GM12878 (cell line): ENCODE results near the gene CELA3B. TPM values are rescaled to one million over a fixed set of nuclear protein-coding genes. Genes with fewer than 3 reads are reported as not detected.

Experiments
- ATAC-seq: fragments of 200-7000 bp; cut with Tn5 transposase; 3 replicates; pipeline ENCODE4 v1.9.1; 2020; ENCODE audit warnings: mild to moderate bottlenecking, moderate library complexity
- BruUV-seq: library from RNA; stranded (reverse); fragments of 400-500 nt; replicated peaks from 2 replicates; lab custom pipeline; 2021; lab: Mats Ljungman, UMichigan
- CTCF ChIA-PET: fragments of 300-600 bp; sonication (Branson Sonifier 250); formaldehyde crosslinking; extraction: SDS; loops from one replicate; lab custom pipeline; 2021; ENCODE audit warnings: inconsistent platforms; lab: Yijun Ruan, JAX
- POLR2A ChIA-PET: fragments of 350-600 bp; formaldehyde crosslinking; extraction: SDS; loops from one replicate; lab custom pipeline; 2021; ENCODE audit warnings: inconsistent platforms; lab: Charles Lee
- RAD21 ChIA-PET: fragments of 300-600 bp; sonication (Branson Sonifier 250); formaldehyde crosslinking; loops from one replicate; lab custom pipeline; 2023; ENCODE audit warnings: antibody characterized with exemption; ENCODE audit not compliant: unreplicated experiment; lab: Charles Lee
- SMC1A ChIA-PET: fragments of 300-600 bp; sonication (Branson Sonifier 250); formaldehyde crosslinking; loops from one replicate; lab custom pipeline; 2023; ENCODE audit not compliant: unreplicated experiment, uncharacterized antibody; lab: Charles Lee
- DNase-seq: peaks from one replicate; pipeline ENCODE4 v3.0.0-alpha.2; 2011; ENCODE audit warnings: low read depth, low spot score
- FAIRE-seq: peaks from 3 replicates; lab custom pipeline; 2011; peaks lifted over from hg19 to GRCh38; lab: Jason Lieb, UNC
- H2AFZ ChIP-seq: 2 replicates; pipeline ENCODE4 v1.6.0; 2011; ENCODE audit warnings: low read depth, low read length, control low read depth; ENCODE audit not compliant: control insufficient read depth
- H3K27ac ChIP-seq: 2 replicates; pipeline ENCODE4 v1.5.1; 2011; ENCODE audit warnings: control low read depth; ENCODE audit not compliant: control insufficient read depth, insufficient read depth
- H3K27me3 ChIP-seq, 2 experiments: replicated peaks in 1 of 2; 2 replicates each; pipeline versions ENCODE4 v1.6.0 to v1.6.1; 2011; ENCODE audit warnings: low read length in 1 of 2; ENCODE audit not compliant: control insufficient read depth in 2 of 2, insufficient read depth in 2 of 2
- H3K36me3 ChIP-seq, 2 experiments: 2 replicates each; pipeline ENCODE4 v1.5.1; 2011; ENCODE audit warnings: low read length in 1 of 2; ENCODE audit not compliant: control insufficient read depth in 2 of 2, insufficient read depth in 2 of 2
- H3K4me1 ChIP-seq: 2 replicates; pipeline ENCODE4 v1.6.1; 2011; ENCODE audit warnings: mild to moderate bottlenecking, low read length, moderate library complexity, mixed read lengths; ENCODE audit not compliant: control insufficient read depth, insufficient read depth
- H3K4me2 ChIP-seq: 2 replicates; pipeline ENCODE4 v1.6.0; 2011; ENCODE audit warnings: control low read depth; ENCODE audit not compliant: control insufficient read depth, insufficient read depth
- H3K4me3 ChIP-seq: fragments of 200-600 bp; sonication (generic); 2 replicates; pipeline ENCODE4 v1.5.1; 2016
- H3K79me2 ChIP-seq: 2 replicates; pipeline ENCODE4 v1.6.0; 2011; ENCODE audit warnings: low read length; ENCODE audit not compliant: control insufficient read depth, insufficient read depth
- H3K9ac ChIP-seq: 2 replicates; pipeline ENCODE4 v1.8.0; 2011; ENCODE audit warnings: low read length, control low read depth, mixed read lengths; ENCODE audit not compliant: control insufficient read depth, insufficient read depth
- H3K9me3 ChIP-seq: replicated peaks from 3 replicates; pipeline ENCODE4 v1.5.1; 2011; ENCODE audit warnings: mild to moderate bottlenecking, low read length; ENCODE audit not compliant: control insufficient read depth, insufficient read depth
- H4K20me1 ChIP-seq: 2 replicates; pipeline ENCODE4 v1.6.0; 2011; ENCODE audit not compliant: control insufficient read depth, insufficient read depth
- BCL3 ChIP-seq: IDR thresholded peaks from 2 replicates; pipeline ENCODE4 v1.6.1; 2011; ENCODE audit warnings: borderline replicate concordance, low read depth, mild to moderate bottlenecking, moderate library complexity, low read length; ENCODE audit not compliant: insufficient read depth, poor library complexity, severe bottlenecking
- CEBPZ ChIP-seq: fragments of 150-350 bp; IDR thresholded peaks from 2 replicates; pipeline ENCODE4 v1.6.1; 2016; ENCODE audit warnings: low read depth, low read length
- CHD1 ChIP-seq: IDR thresholded peaks from 2 replicates; pipeline ENCODE4 v1.6.1; 2012; ENCODE audit warnings: low read depth, low read length, improper control_type of control experiment
- FOXM1 ChIP-seq: IDR thresholded peaks from 2 replicates; pipeline ENCODE4 v1.6.1; 2012; ENCODE audit warnings: low read depth, mild to moderate bottlenecking, inconsistent platforms, low read length, moderate library complexity
- MAX ChIP-seq: IDR thresholded peaks from 2 replicates; pipeline ENCODE4 v1.6.1; 2012; ENCODE audit warnings: low read depth, low read length, improper control_type of control experiment
- NKRF ChIP-seq: fragments of 450-650 bp; conservative IDR thresholded peaks from 2 replicates; pipeline ENCODE4 v1.6.1; 2017; ENCODE audit warnings: mild to moderate bottlenecking, moderate library complexity
- NR2C2 ChIP-seq: IDR thresholded peaks from 2 replicates; pipeline ENCODE4 v1.6.1; 2011; ENCODE audit warnings: borderline replicate concordance, low read depth; ENCODE audit not compliant: control insufficient read depth, insufficient read length
- PKNOX1 ChIP-seq: fragments of 450-650 bp; IDR thresholded peaks from 2 replicates; pipeline ENCODE4 v1.6.1; 2016; ENCODE audit warnings: mild to moderate bottlenecking
- SIN3A ChIP-seq: IDR thresholded peaks from 2 replicates; pipeline ENCODE4 v1.6.1; 2012; ENCODE audit warnings: low read depth, low read length, improper control_type of control experiment
- WGBS: methylation state at CpG from one replicate; pipeline ENCODE4 v1.1.6; 2016; ENCODE audit warnings: low lambda C conversion rate; ENCODE audit not compliant: insufficient replicate concordance, insufficient coverage; ENCODE audit errors: missing lambda C conversion rate; 5-methylcytosine and 5-hydroxymethylcytosine counted together
- in situ Hi-C: fragments of 300-500 bp; cut with MboI; formaldehyde crosslinking; loops from 9 replicates; pipeline ENCODE4 v1.14.3; 2018; ENCODE audit warnings: mixed read lengths
- intact Hi-C: fragments of 100-400 bp; cut with micrococcal nuclease; formaldehyde crosslinking; loops from one replicate; pipeline ENCODE4 v1.14.2; 2022; ENCODE audit not compliant: unreplicated experiment
- polyA plus RNA-seq, 11 experiments: library from polyadenylated mRNA; depleted of rRNA in 4 of 11; unstranded in 6 of 11; stranded (reverse) in 5 of 11; fragments of >200 nt; fragmentation: Nextera tagmentation in 4 of 11; fragmentation: Illumina TruSeq in 1 of 11; extraction: Ambion mirVana in 4 of 11; extraction: Trizol in 1 of 11; gene quantifications; 1 replicate in 1 of 11; 2 replicates in 10 of 11; pipeline versions ENCODE4 v1.2.1 to v1.2.3, GENCODE V29; 2011 to 2016; ENCODE audit warnings: inconsistent platforms in 2 of 11, missing spikeins in 2 of 11, low read depth in 1 of 11
- total RNA-seq, 4 experiments: library from RNA; depleted of rRNA in 3 of 4; stranded (reverse); fragments of >200 nt in 3 of 4; fragmentation: Illumina TruSeq in 1 of 4; extraction: Trizol in 1 of 4; gene quantifications; 2 replicates each; pipeline versions ENCODE4 v1.2.1 to v1.2.3, GENCODE V29; 2013 to 2021

Gene CELA3B
- total and polyA plus RNA-seq, 10 of the 15 experiments (the other 5 are each of a cell fraction or from before 2014, with no cell fraction given), result 4.1 TPM; not detected in 9

- no peak for TF ChIP-seq CEBPZ
Measured at GRCh38 chr1:21956720-21957552, 19.9 kb upstream of the CELA3B start (continued).

GRCh38 chr1:21961337-21961736 is 15.5 kb upstream of the CELA3B start:
- FAIRE-seq (no peak), DNase-seq (no peak), ATAC-seq (no peak)
- Histone ChIP-seq H3K36me3 (no peaks in the 10 kb centered on the region), H3K4me1 (peaks cover 10% of the 10 kb centered on the region), H3K9me3 (no peaks in the 10 kb centered on the region), H3K9ac (no peak overlapping the region), H3K79me2 (no peaks in the 10 kb centered on the region), H3K27ac (no peak overlapping the region), H2AFZ (no peak overlapping the region), H4K20me1 (no peaks in the 10 kb centered on the region), H3K4me2 (no peak overlapping the region), H3K4me3 (no peak overlapping the region), H3K27me3 (no peaks in the 10 kb centered on the region)
- intact Hi-C loops, result loop anchor here (5.0 to 10.0 kb wide), 2 partner anchors 177 to 259 kb away; partner anchors contain the start of gene USP48
- no TSS peak for BruUV-seq
- SMC1A ChIA-PET, result no interaction called here
- in situ Hi-C loops, result no loop called here
- POLR2A ChIA-PET, result interaction anchor here (0.9 kb wide), 1 partner anchor 200 kb away, joined by 3 read pairs; no protein-coding TSS in a partner anchor
- CTCF ChIA-PET, result no interaction called here
- 67% methylated on average over 2 of the region's 2 CpGs for WGBS
- RAD21 ChIA-PET, result interaction anchor here (0.9 kb wide), 1 partner anchor 94 kb away, joined by 3 read pairs; no protein-coding TSS in a partner anchor
- TF ChIP-seq MAX (no peak), CHD1 (no peak), PKNOX1 (no peak), NKRF (no peak), NR2C2 (no peak), FOXM1 (no peak), BCL3 (no peak), SIN3A (no peak)
